GM21786 (cell line): ENCODE results near the gene GPSM3.

ENCODE experiments used
- ATAC-seq: cut with Tn5 transposase; IDR thresholded peaks from one replicate; pipeline ENCODE4 v1.9.1; 2021; ENCODE audit not compliant: unreplicated experiment

GPSM3 gene

GRCh38 chr6:32175711-32176475, 16.6 kb downstream of the GPSM3 start, which contains the start of gene AGPAT1:
AGPAT1 (minus strand) TSS chr6:32176084; CDS start chr6:32171496, 4,588 bp downstream.
- ATAC-seq, result peak; percentile 41

- ATAC-seq, result no peak
Observed at GRCh38 chr6:32175322-32175710, 17.1 kb downstream of the GPSM3 start.

GRCh38 chr6:32174416-32174815, 18.0 kb downstream of the GPSM3 start:
- ATAC-seq, result no peak

GRCh38 chr6:32173051-32173727, 19.3 kb downstream of the GPSM3 start:
- ATAC-seq, result no peak

GRCh38 chr6:32171234-32171633, 21.2 kb downstream of the GPSM3 start:
- no peak for ATAC-seq

- ATAC-seq, result no peak
Observed at GRCh38 chr6:32170294-32170693, 22.1 kb downstream of the GPSM3 start.

- no peak for ATAC-seq
Observed at GRCh38 chr6:32168807-32169591, 23.4 kb downstream of the GPSM3 start.

GRCh38 chr6:32168350-32168749, 24.1 kb downstream of the GPSM3 start:
- ATAC-seq, result no peak

- no peak for ATAC-seq
Observed at GRCh38 chr6:32167761-32168262, 24.6 kb downstream of the GPSM3 start.

- no peak for ATAC-seq
Observed at GRCh38 chr6:32167154-32167760, 25.2 kb downstream of the GPSM3 start.

- ATAC-seq, result no peak
Observed at GRCh38 chr6:32166411-32167061, 25.9 kb downstream of the GPSM3 start.

- no peak for ATAC-seq
Observed at GRCh38 chr6:32164295-32164694, 28.1 kb downstream of the GPSM3 start, which contains the start of gene EGFL8. EGFL8 (plus strand) TSS chr6:32164595; CDS start chr6:32166166, 1,571 bp downstream.

- no peak for ATAC-seq
Observed at GRCh38 chr6:32163559-32164258, 28.7 kb downstream of the GPSM3 start.

GRCh38 chr6:32158052-32158451, 34.4 kb downstream of the GPSM3 start:
- no peak for ATAC-seq

GRCh38 chr6:32156891-32157290, 35.6 kb downstream of the GPSM3 start:
- no peak for ATAC-seq

GRCh38 chr6:32154514-32155161, 37.8 kb downstream of the GPSM3 start:
- no peak for ATAC-seq

GRCh38 chr6:32153564-32154513, 38.6 kb downstream of the GPSM3 start, which contains the start of gene PPT2:
PPT2 (plus strand) TSS chr6:32154141; CDS start chr6:32154595, 454 bp downstream.
- no peak for ATAC-seq
